PC-9 (cell line): Measurements from ENCODE around the gene KCNK10.

Experiments
- EZH2 ChIP-seq: fragments of 200-600 bp; sonication (generic); IDR thresholded peaks from 2 replicates; pipeline ENCODE4 v1.8.0; 2017; ENCODE audit warnings: antibody characterized with exemption, low read depth
- TF ChIP-seq, protein P1 (sequence below): fragments of 200-600 bp; sonication (generic); conservative IDR thresholded peaks from 2 replicates; pipeline ENCODE4 v1.6.1; 2017; ENCODE audit warnings: mixed run types, antibody characterized with exemption, mild to moderate bottlenecking, moderate library complexity

DNA sequence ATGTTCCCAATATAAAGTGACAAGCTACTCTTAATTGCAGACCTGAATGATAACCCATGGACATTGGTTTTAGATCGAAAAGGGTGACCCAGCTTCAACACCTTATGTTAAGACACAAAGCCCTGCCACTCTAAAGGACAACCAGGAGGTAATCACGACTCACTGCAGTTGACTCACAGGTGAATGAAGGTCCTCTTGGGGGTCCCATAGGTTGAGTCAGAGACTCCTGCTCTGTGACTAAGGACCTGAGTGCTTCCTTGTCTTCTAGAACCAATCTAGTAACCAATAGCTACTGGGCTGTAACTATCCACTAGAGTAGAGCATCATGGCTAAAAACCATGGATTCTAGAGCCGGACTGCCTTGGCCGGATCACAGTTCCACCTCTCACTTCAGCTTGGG lies 73.8 kb downstream of the KCNK10 start:
- no peak for TF ChIP-seq EZH2
- TF ChIP-seq, protein P1, sequence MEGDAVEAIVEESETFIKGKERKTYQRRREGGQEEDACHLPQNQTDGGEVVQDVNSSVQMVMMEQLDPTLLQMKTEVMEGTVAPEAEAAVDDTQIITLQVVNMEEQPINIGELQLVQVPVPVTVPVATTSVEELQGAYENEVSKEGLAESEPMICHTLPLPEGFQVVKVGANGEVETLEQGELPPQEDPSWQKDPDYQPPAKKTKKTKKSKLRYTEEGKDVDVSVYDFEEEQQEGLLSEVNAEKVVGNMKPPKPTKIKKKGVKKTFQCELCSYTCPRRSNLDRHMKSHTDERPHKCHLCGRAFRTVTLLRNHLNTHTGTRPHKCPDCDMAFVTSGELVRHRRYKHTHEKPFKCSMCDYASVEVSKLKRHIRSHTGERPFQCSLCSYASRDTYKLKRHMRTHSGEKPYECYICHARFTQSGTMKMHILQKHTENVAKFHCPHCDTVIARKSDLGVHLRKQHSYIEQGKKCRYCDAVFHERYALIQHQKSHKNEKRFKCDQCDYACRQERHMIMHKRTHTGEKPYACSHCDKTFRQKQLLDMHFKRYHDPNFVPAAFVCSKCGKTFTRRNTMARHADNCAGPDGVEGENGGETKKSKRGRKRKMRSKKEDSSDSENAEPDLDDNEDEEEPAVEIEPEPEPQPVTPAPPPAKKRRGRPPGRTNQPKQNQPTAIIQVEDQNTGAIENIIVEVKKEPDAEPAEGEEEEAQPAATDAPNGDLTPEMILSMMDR, result no peak
